Natural killer cell (primary cell): ENCODE data around the gene DEK. TPM values are rescaled to one million over a fixed set of nuclear protein-coding genes. Genes with fewer than 3 reads are reported as not detected.

Experiments used
- ATAC-seq, 3 donors: fragments of 150-1000 bp in 2 of 3; fragments of 200-7000 bp in 1 of 3; cut with Tn5 transposase; 1 replicate in 1 of 3; 2 replicates in 2 of 3; pipeline ENCODE4 v1.10.0; 2021; ENCODE audit warnings: mild to moderate bottlenecking in 2 of 3, moderate library complexity in 2 of 3
- DNase-seq, 2 donors: peaks; one replicate each; pipeline versions ENCODE4 v3.0.0 to v3.0.0-alpha.2; 2013 to 2021; ENCODE audit warnings: mixed read lengths in 1 of 2
- H3K27ac ChIP-seq: one replicate; pipeline ENCODE4 v1.5.1; 2013; ENCODE audit warnings: mild to moderate bottlenecking, low read length
- H3K27me3 ChIP-seq: one replicate; pipeline ENCODE4 v1.6.1; 2013; ENCODE audit warnings: low read length; ENCODE audit not compliant: control insufficient read depth, insufficient read depth
- H3K36me3 ChIP-seq: one replicate; pipeline ENCODE4 v1.6.1; 2013; ENCODE audit warnings: low read length; ENCODE audit not compliant: control insufficient read depth, insufficient read depth
- H3K4me1 ChIP-seq: one replicate; pipeline ENCODE4 v1.6.1; 2013; ENCODE audit warnings: low read length; ENCODE audit not compliant: control insufficient read depth, insufficient read depth
- H3K4me3 ChIP-seq: one replicate; pipeline ENCODE4 v1.5.1; 2013; ENCODE audit warnings: low read length
- H3K9me3 ChIP-seq: one replicate; pipeline ENCODE4 v1.6.1; 2013; ENCODE audit warnings: low read length; ENCODE audit not compliant: control insufficient read depth, insufficient read depth
- H3K27ac Mint-ChIP-seq, 2 donors: one replicate each; pipeline ENCODE4 v1.8.0; 2022; ENCODE audit warnings: mild to moderate bottlenecking in 2 of 2, mixed read lengths in 2 of 2, moderate library complexity in 1 of 2
- H3K27me3 Mint-ChIP-seq, 2 donors: one replicate each; pipeline ENCODE4 v1.8.0; 2022; ENCODE audit warnings: low read depth in 2 of 2, mixed read lengths in 2 of 2
- H3K36me3 Mint-ChIP-seq: one replicate; pipeline ENCODE4 v1.8.0; 2022; ENCODE audit warnings: mixed read lengths
- H3K4me1 Mint-ChIP-seq, 2 donors: one replicate each; pipeline ENCODE4 v1.8.0; 2022; ENCODE audit warnings: mixed read lengths in 2 of 2
- H3K4me3 Mint-ChIP-seq: one replicate; pipeline ENCODE4 v1.8.0; 2022; ENCODE audit warnings: mild to moderate bottlenecking, moderate library complexity, mixed read lengths
- H3K9me3 Mint-ChIP-seq, 2 donors: one replicate each; pipeline ENCODE4 v1.8.0; 2022; ENCODE audit warnings: mixed read lengths in 2 of 2
- WGBS: methylation state at CpG from one replicate; pipeline ENCODE4 v1.1.7; 2013; ENCODE audit warnings: missing lambda C conversion rate; ENCODE audit not compliant: insufficient coverage; 5-methylcytosine and 5-hydroxymethylcytosine counted together
- intact Hi-C: fragments of 100-400 bp; cut with micrococcal nuclease; formaldehyde crosslinking; loops from one replicate; pipeline ENCODE4 v1.14.2; 2022
- total RNA-seq, 4 donors: library from RNA; stranded (reverse); fragments of 120-200 nt in 1 of 4; gene quantifications; one replicate each; pipeline versions ENCODE4 v1.2.3 to v1.2.4, GENCODE V29; 2013 to 2022
- TF ChIP-seq, protein P1 (sequence below): fragments of 200-600 bp; IDR thresholded peaks from one replicate; pipeline ENCODE4 v1.8.0; 2022; ENCODE audit warnings: antibody characterized with exemption

DEK gene
- total RNA-seq, 3 donors from 2014 or later (not counting 1 experiment from before 2014, with no cell fraction given): 79.5 to 89.7 (median 80.9) TPM

DNA sequence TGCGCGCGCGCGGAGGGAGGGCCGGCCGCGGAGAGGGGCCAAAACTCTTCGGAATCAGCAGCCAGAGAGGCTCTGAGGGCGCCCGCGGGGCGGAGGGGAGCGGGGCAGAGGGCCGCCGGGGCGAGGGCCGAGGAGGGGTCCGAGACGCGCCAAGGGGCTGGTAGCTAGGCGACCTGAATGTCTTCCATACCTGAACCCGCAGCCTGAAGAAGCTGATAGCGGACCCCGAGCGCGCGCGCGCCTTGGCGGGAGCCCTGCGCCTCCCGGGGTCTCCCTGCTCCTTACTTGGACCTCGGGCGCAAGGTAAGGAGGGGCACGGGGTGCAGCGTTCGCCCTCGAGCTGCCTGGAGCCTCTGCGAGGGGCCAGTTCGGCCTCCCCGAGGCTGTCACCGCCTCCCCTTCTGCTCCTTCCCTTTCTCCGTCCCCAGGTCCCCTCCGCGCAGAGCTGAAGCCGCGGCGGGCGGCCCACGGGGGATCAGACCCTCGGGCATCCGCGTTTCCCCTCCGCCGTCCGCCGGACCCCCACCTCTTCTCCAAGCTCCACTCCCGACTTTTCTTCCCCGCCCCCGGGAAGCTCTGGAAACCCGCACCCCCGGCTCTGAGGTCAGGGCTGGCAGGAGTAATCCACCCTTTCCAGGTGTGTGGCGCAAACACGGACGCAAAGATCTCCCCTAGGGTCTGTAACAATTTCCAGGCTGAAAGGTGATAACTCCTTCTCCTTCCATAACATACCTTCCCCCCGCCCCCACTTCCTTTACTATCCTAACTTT lies 13.1 kb upstream of the DEK start:
- intact Hi-C loops: no loop called here
- H3K4me3 Mint-ChIP-seq: no peak overlapping the region
- DNase-seq: no peak

DNA sequence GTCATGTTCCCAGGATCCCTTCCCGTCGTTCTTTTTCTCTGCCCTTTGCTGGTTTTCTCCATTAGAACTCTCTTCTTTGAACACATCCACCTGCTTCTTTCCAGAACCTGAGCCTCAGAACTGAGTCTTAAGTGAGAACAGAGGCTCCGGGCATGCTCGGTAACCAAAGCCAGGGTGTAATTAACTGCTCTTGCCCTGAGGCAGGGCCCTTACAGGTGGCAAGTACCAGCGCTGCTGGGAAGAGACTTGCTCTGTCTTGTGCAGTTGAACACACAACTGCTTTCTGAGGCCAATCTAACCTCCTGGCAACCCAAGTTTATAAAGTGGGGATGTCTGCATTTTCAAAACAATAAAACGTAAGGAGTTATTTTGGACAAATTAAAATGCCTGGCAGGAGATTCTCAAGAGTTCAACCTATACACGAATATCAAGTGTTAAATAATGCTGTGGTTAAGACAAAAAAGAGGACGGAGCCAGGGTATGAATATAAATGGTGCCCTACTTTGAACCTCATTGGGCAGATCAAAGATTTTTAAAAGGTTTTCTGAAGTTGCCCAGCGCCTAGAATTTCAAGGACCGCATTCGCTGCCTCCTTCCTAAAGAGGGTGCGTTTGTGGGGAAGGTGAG lies 12.4 kb upstream of the DEK start:
- intact Hi-C loops: no loop called here
- Mint-ChIP-seq H3K27ac (no peak overlapping the region), H3K4me3 (peak overlapping the region; percentile 28), H3K4me1 (peaks cover 0 to 9% of the 10 kb centered on the region in 2 donors), H3K36me3 (no peaks in the 10 kb centered on the region), H3K9me3 (no peaks in the 10 kb centered on the region), H3K27me3 (peaks cover 38 to 41% of the 10 kb centered on the region in 2 donors)
- Histone ChIP-seq H3K27me3 (peaks cover 26% of the 10 kb centered on the region), H3K36me3 (no peaks in the 10 kb centered on the region), H3K4me1 (no peaks in the 10 kb centered on the region), H3K27ac (no peak overlapping the region), H3K4me3 (no peak overlapping the region), H3K9me3 (no peaks in the 10 kb centered on the region)
- no peak for ATAC-seq
- DNase-seq: no peak
- 28% methylated on average over 12 of the region's 12 CpGs for WGBS
- TF ChIP-seq, protein P1, sequence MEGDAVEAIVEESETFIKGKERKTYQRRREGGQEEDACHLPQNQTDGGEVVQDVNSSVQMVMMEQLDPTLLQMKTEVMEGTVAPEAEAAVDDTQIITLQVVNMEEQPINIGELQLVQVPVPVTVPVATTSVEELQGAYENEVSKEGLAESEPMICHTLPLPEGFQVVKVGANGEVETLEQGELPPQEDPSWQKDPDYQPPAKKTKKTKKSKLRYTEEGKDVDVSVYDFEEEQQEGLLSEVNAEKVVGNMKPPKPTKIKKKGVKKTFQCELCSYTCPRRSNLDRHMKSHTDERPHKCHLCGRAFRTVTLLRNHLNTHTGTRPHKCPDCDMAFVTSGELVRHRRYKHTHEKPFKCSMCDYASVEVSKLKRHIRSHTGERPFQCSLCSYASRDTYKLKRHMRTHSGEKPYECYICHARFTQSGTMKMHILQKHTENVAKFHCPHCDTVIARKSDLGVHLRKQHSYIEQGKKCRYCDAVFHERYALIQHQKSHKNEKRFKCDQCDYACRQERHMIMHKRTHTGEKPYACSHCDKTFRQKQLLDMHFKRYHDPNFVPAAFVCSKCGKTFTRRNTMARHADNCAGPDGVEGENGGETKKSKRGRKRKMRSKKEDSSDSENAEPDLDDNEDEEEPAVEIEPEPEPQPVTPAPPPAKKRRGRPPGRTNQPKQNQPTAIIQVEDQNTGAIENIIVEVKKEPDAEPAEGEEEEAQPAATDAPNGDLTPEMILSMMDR: no peak

More for the DNA sequence above, 13.1 kb upstream of the DEK start:
- no peaks in the 10 kb centered on the region for H3K9me3 Mint-ChIP-seq
- peaks cover 40 to 43% of the 10 kb centered on the region in 2 donors for H3K27me3 Mint-ChIP-seq
- H3K36me3 Mint-ChIP-seq: no peaks in the 10 kb centered on the region
- no peak for ATAC-seq
- no peaks in the 10 kb centered on the region for H3K4me1 ChIP-seq
- no peak overlapping the region for H3K4me3 ChIP-seq
- 3% methylated on average over 66 of the region's 67 CpGs for WGBS
- no peaks in the 10 kb centered on the region for H3K36me3 ChIP-seq
- peaks cover 26% of the 10 kb centered on the region for H3K27me3 ChIP-seq
- H3K9me3 ChIP-seq: no peaks in the 10 kb centered on the region
- TF ChIP-seq, protein P1: no peak
- peaks cover 0 to 9% of the 10 kb centered on the region in 2 donors for H3K4me1 Mint-ChIP-seq
- H3K27ac Mint-ChIP-seq: no peak overlapping the region
- H3K27ac ChIP-seq: no peak overlapping the region

- ATAC-seq (no peak), DNase-seq (no peak)
- Histone ChIP-seq H3K27me3 (peaks cover 4% of the 10 kb centered on the region), H3K36me3 (no peaks in the 10 kb centered on the region), H3K27ac (no peak overlapping the region), H3K4me3 (no peak overlapping the region), H3K9me3 (no peaks in the 10 kb centered on the region), H3K4me1 (peaks cover 6% of the 10 kb centered on the region)
- peaks cover 0 to 12% of the 10 kb centered on the region in 2 donors for H3K27me3 Mint-ChIP-seq
- intact Hi-C loops: no loop called here
- WGBS: 88% methylated on average over 1 of the region's 4 CpGs
- no peaks in the 10 kb centered on the region for H3K36me3 Mint-ChIP-seq
- H3K27ac Mint-ChIP-seq: no peak overlapping the region
- no peaks in the 10 kb centered on the region for H3K9me3 Mint-ChIP-seq
- TF ChIP-seq, protein P1: no peak
- no peak overlapping the region for H3K4me3 Mint-ChIP-seq
- peaks cover 5% of the 10 kb centered on the region in 2 donors for H3K4me1 Mint-ChIP-seq
Observed at GRCh38 chr6:18270216-18270615, 5.9 kb upstream of the DEK start.
